SU-DHL-6 (cell line): ENCODE data around the gene JMJD6.

Experiments used
- H2AFZ ChIP-seq: fragments of 200-600 bp; sonication (generic); 2 replicates; pipeline ENCODE4 v1.6.1; 2014; ENCODE audit warnings: low read depth, mild to moderate bottlenecking, moderate library complexity, mixed read lengths, antibody characterized with exemption, low read length; ENCODE audit not compliant: severe bottlenecking
- H3F3A ChIP-seq: fragments of 200-600 bp; shearing (Covaris generic); 2 replicates; pipeline ENCODE4 v1.6.0; 2016; ENCODE audit warnings: antibody characterized with exemption, mild to moderate bottlenecking; ENCODE audit not compliant: insufficient read depth
- H3K27ac ChIP-seq: fragments of 200-600 bp; sonication (generic); 2 replicates; pipeline ENCODE4 v1.5.1; 2016; ENCODE audit warnings: low read depth, mild to moderate bottlenecking, low read length, moderate library complexity, mixed read lengths
- H3K27me3 ChIP-seq: fragments of 200-600 bp; sonication (generic), shearing (Covaris generic); 2 replicates; pipeline ENCODE4 v1.6.0; 2014; ENCODE audit warnings: mild to moderate bottlenecking, low read length
- H3K36me3 ChIP-seq: fragments of 200-600 bp; sonication (generic); 2 replicates; pipeline ENCODE4 v1.6.1; 2014; ENCODE audit warnings: mild to moderate bottlenecking, low read length, mixed read lengths
- H3K4me2 ChIP-seq: fragments of 300-600, 200-600 bp; shearing (Covaris generic), sonication (generic); 2 replicates; pipeline ENCODE4 v1.6.0; 2014; ENCODE audit warnings: low read length, low read depth, mild to moderate bottlenecking; ENCODE audit not compliant: poor library complexity, severe bottlenecking
- H3K4me3 ChIP-seq: fragments of 200-600 bp; sonication (generic); 2 replicates; pipeline ENCODE4 v1.5.1; 2014; ENCODE audit warnings: antibody characterized with exemption, low read length, mild to moderate bottlenecking, mixed read lengths; ENCODE audit not compliant: insufficient read depth, poor library complexity, severe bottlenecking
- H3K79me2 ChIP-seq: fragments of 200-600 bp; sonication (generic); 2 replicates; pipeline ENCODE4 v1.6.1; 2014; ENCODE audit warnings: mild to moderate bottlenecking, low read length, moderate library complexity; ENCODE audit not compliant: insufficient read depth
- H3K9ac ChIP-seq: fragments of 200-600 bp; sonication (generic); 2 replicates; pipeline ENCODE4 v1.7.0; 2014; ENCODE audit warnings: mild to moderate bottlenecking, low read length
- H3K9me2 ChIP-seq: fragments of 200-600 bp; sonication (generic); replicated peaks from 2 replicates; pipeline ENCODE4 v1.6.1; 2014; ENCODE audit warnings: low read length; ENCODE audit not compliant: insufficient read depth
- H3K9me3 ChIP-seq: fragments of 200-600 bp; sonication (generic); 2 replicates; pipeline ENCODE4 v1.6.1; 2014; ENCODE audit warnings: low read length, mixed read lengths; ENCODE audit not compliant: insufficient read depth
- H4K20me1 ChIP-seq: fragments of 200-600 bp; sonication (generic); 2 replicates; pipeline ENCODE4 v1.6.1; 2014; ENCODE audit warnings: low read depth, mild to moderate bottlenecking, antibody characterized with exemption, low read length, moderate library complexity, mixed read lengths
- CTCF ChIP-seq: fragments of 200-600 bp; sonication (generic); IDR thresholded peaks from one replicate; pipeline ENCODE4 v1.5.1; 2017; ENCODE audit warnings: antibody characterized with exemption, mild to moderate bottlenecking, low read length, moderate library complexity; ENCODE audit not compliant: insufficient read depth, poor library complexity, severe bottlenecking
- EZH2phosphoT487 ChIP-seq: fragments of 200-600 bp; sonication (generic), shearing (Covaris generic); conservative IDR thresholded peaks from 2 replicates; pipeline ENCODE4 v1.6.1; 2018; ENCODE audit warnings: mild to moderate bottlenecking, antibody characterized with exemption, low read length, moderate library complexity, mixed read lengths

JMJD6 gene

GRCh38 chr17:76670020-76670717 is 56.2 kb downstream of the JMJD6 start:
- no peak overlapping the region for H3K9ac ChIP-seq
- no peaks in the 10 kb centered on the region for H4K20me1 ChIP-seq
- H2AFZ ChIP-seq, result peak overlapping the region; percentile 81
- no peaks in the 10 kb centered on the region for H3K9me2 ChIP-seq
- no peaks in the 10 kb centered on the region for H3K9me3 ChIP-seq
- H3K4me3 ChIP-seq, result no peak overlapping the region
- no peaks in the 10 kb centered on the region for H3K36me3 ChIP-seq
- no peak overlapping the region for H3K4me2 ChIP-seq
- no peaks in the 10 kb centered on the region for H3F3A ChIP-seq
- H3K27me3 ChIP-seq, result no peaks in the 10 kb centered on the region
- no peaks in the 10 kb centered on the region for H3K79me2 ChIP-seq
- no peak overlapping the region for H3K27ac ChIP-seq
- TF ChIP-seq EZH2phosphoT487 (no peak), CTCF (no peak)
